Panc1 (cell line): Measurements from ENCODE around the gene COL4A2. TPM values are rescaled to one million over a fixed set of nuclear protein-coding genes. Genes with fewer than 3 reads are reported as not detected.

ENCODE experiments used
- ATAC-seq: fragments of 200-7000 bp; cut with Tn5 transposase; 2 replicates; pipeline ENCODE4 v1.9.1; 2020; ENCODE audit warnings: mild to moderate bottlenecking, moderate library complexity
- BruUV-seq: library from RNA; stranded (reverse); fragments of 400-500 nt; replicated peaks from 2 replicates; lab custom pipeline; 2021; lab: Mats Ljungman, UMichigan
- CTCF ChIA-PET: fragments of 300-600 bp; sonication (Branson Sonifier 250); formaldehyde crosslinking; loops from one replicate; lab custom pipeline; 2022; ENCODE audit warnings: antibody characterized with exemption; lab: Charles Lee
- POLR2A ChIA-PET: fragments of 300-600 bp; sonication (Branson Sonifier 250); formaldehyde crosslinking; loops from one replicate; lab custom pipeline; 2022; ENCODE audit warnings: antibody characterized with exemption; lab: Charles Lee
- DNase-seq: peaks from one replicate; pipeline ENCODE4 v3.0.0-alpha.2; 2010; ENCODE audit warnings: low read depth, low spot score
- H3K27ac ChIP-seq: 2 replicates; pipeline ENCODE4 v1.5.1; 2011; ENCODE audit warnings: mild to moderate bottlenecking, low read length, inconsistent platforms
- H3K27me3 ChIP-seq: fragments of 200-500 bp; sonication (Bioruptor generic); 2 replicates; pipeline ENCODE4 v1.6.0; 2014; ENCODE audit warnings: low read length, inconsistent platforms; ENCODE audit not compliant: control insufficient read depth, insufficient read depth
- H3K36me3 ChIP-seq: fragments of 200-500 bp; sonication (Bioruptor generic); 2 replicates; pipeline ENCODE4 v1.5.1; 2014; ENCODE audit warnings: inconsistent platforms, mild to moderate bottlenecking, low read length, moderate library complexity; ENCODE audit not compliant: control insufficient read depth, insufficient read depth
- H3K4me1 ChIP-seq: 2 replicates; pipeline ENCODE4 v1.5.1; 2011; ENCODE audit warnings: inconsistent platforms, mild to moderate bottlenecking, low read length, moderate library complexity; ENCODE audit not compliant: control insufficient read depth, insufficient read depth
- H3K4me3 ChIP-seq, 2 experiments: 2 replicates each; pipeline ENCODE4 v1.5.1; 2011 to 2012; ENCODE audit warnings: low read depth in 2 of 2, low read length in 2 of 2, mild to moderate bottlenecking in 2 of 2, inconsistent platforms in 1 of 2, moderate library complexity in 1 of 2
- H3K9me3 ChIP-seq: fragments of 200-500 bp; sonication (Bioruptor generic); 2 replicates; pipeline ENCODE4 v1.5.1; 2014; ENCODE audit warnings: low read depth, mild to moderate bottlenecking, inconsistent platforms, low read length, moderate library complexity; ENCODE audit not compliant: control insufficient read depth, insufficient read depth
- CTCF ChIP-seq: fragments of 450-650 bp; IDR thresholded peaks from 2 replicates; pipeline ENCODE4 v1.5.1; 2017; ENCODE audit warnings: mild to moderate bottlenecking
- POLR2AphosphoS5 ChIP-seq: IDR thresholded peaks from 2 replicates; pipeline ENCODE4 v1.6.1; 2012; ENCODE audit warnings: mild to moderate bottlenecking, low read depth, low read length, moderate library complexity
- REST ChIP-seq, 2 experiments: IDR thresholded peaks; 2 replicates each; pipeline ENCODE4 v1.6.1; 2011 to 2012; ENCODE audit warnings: low read depth in 2 of 2, control low read depth in 1 of 2, low read length in 1 of 2, mild to moderate bottlenecking in 1 of 2, moderate library complexity in 1 of 2; ENCODE audit not compliant: insufficient read depth in 1 of 2
- SIN3A ChIP-seq: IDR thresholded peaks from 2 replicates; pipeline ENCODE4 v1.6.1; 2012; ENCODE audit warnings: low read depth, mild to moderate bottlenecking, low read length, moderate library complexity, borderline replicate concordance; ENCODE audit not compliant: insufficient read depth
- TCF7L2 ChIP-seq: IDR thresholded peaks from 2 replicates; pipeline ENCODE4 v1.6.1; 2011; ENCODE audit warnings: mild to moderate bottlenecking, low read depth, low read length, inconsistent platforms
- in situ Hi-C: cut with HindIII; loops from 2 replicates; pipeline ENCODE4 v1.10.0; 2016; ENCODE audit warnings: low sequenced_read_pairs, low pct_unique_long_range_greater_than_20kb
- intact Hi-C: fragments of 100-400 bp; cut with micrococcal nuclease; formaldehyde crosslinking; loops from one replicate; pipeline ENCODE4 v1.10.0; 2022; ENCODE audit not compliant: unreplicated experiment
- total RNA-seq: library from RNA; stranded (reverse); gene quantifications from one replicate; pipeline ENCODE4 v1.2.1, GENCODE V29; 2021; ENCODE audit not compliant: unreplicated experiment

COL4A2 gene
- total RNA-seq, 1 experiment from 2014 or later = 3.0 TPM

GRCh38 chr13:110309661-110310524, 2.8 kb downstream of the COL4A2 start:
- TF ChIP-seq CTCF = no peak
- TF ChIP-seq POLR2AphosphoS5 = no peak
- no peak for TF ChIP-seq TCF7L2
- H3K27ac ChIP-seq = no peak overlapping the region
- no peaks in the 10 kb centered on the region for H3K36me3 ChIP-seq
- no peaks in the 10 kb centered on the region for H3K4me1 ChIP-seq
- no peak for ATAC-seq
- no peak overlapping the region for H3K4me3 ChIP-seq
- ChIA-PET CTCF (no interaction called here), POLR2A (no interaction called here)
- no peak for DNase-seq
- BruUV-seq = no TSS peak
- in situ Hi-C loops (no loop called here), intact Hi-C loops (no loop called here)
- no peaks in the 10 kb centered on the region for H3K9me3 ChIP-seq
- H3K27me3 ChIP-seq = peaks cover 9% of the 10 kb centered on the region

GRCh38 chr13:110310541-110311442, 3.7 kb downstream of the COL4A2 start:
- in situ Hi-C loops = no loop called here

More at GRCh38 chr13:110310541-110311442, 3.7 kb downstream of the COL4A2 start:
- CTCF ChIA-PET = no interaction called here
- ATAC-seq (no peak), DNase-seq (no peak)
- TF ChIP-seq POLR2AphosphoS5 (no peak), SIN3A (no peak), REST (IDR thresholded peaks at IDR 0.05; ENCODE audit: insufficient read depth in 1 of 2, low read depth in 2 of 2, low read length in 1 of 2) (no peak), CTCF (no peak), TCF7L2 (no peak)
- no TSS peak for BruUV-seq
- POLR2A ChIA-PET = no interaction called here
- Histone ChIP-seq H3K27me3 (peaks cover 3% of the 10 kb centered on the region; the same call in 1 of the 2 replicates), H3K9me3 (no peaks in the 10 kb centered on the region), H3K4me1 (no peaks in the 10 kb centered on the region), H3K27ac (no peak overlapping the region), H3K4me3 (no peak overlapping the region), H3K36me3 (no peaks in the 10 kb centered on the region)
- intact Hi-C loops = no loop called here
